Measurements from ENCODE around the gene DLGAP4.

DNA sequence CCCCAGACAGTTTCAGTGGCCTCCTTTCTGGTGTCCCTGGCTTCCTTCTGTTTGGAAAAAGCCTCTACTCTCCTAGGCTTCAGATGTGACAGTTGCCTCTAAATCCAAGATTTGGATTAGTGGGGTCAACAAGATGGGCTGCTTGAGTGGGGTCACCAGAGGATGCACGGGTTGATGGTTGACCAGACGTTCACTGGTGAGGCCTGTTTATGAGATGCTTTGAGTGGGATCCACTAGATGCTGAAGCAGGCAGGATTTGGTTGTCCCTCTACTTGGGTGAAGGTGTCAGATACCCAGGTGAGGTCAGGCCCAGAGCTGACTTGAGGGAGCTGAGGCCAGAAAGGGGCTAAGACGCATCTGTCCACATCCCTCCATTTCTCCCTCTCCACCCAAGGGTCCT is 8.1 kb upstream of the DLGAP4 start:
- TF ChIP-seq, protein P1, sequence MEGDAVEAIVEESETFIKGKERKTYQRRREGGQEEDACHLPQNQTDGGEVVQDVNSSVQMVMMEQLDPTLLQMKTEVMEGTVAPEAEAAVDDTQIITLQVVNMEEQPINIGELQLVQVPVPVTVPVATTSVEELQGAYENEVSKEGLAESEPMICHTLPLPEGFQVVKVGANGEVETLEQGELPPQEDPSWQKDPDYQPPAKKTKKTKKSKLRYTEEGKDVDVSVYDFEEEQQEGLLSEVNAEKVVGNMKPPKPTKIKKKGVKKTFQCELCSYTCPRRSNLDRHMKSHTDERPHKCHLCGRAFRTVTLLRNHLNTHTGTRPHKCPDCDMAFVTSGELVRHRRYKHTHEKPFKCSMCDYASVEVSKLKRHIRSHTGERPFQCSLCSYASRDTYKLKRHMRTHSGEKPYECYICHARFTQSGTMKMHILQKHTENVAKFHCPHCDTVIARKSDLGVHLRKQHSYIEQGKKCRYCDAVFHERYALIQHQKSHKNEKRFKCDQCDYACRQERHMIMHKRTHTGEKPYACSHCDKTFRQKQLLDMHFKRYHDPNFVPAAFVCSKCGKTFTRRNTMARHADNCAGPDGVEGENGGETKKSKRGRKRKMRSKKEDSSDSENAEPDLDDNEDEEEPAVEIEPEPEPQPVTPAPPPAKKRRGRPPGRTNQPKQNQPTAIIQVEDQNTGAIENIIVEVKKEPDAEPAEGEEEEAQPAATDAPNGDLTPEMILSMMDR (IDR thresholded peaks at IDR 0.05; ENCODE audit: control extremely low read depth in 1 of 3, insufficient read depth in 1 of 3, low read depth in 1 of 3, low read length in 3 of 3) = no peak
- TF ChIP-seq POLR2AphosphoS5 (IDR thresholded peaks at IDR 0.05; ENCODE audit: low read depth, low read length) = no peak
- TF ChIP-seq SIX5 (IDR thresholded peaks at IDR 0.05; ENCODE audit: low read depth, low read length) = no peak
- no peak for TF ChIP-seq POLR2A (IDR thresholded peaks at IDR 0.05; ENCODE audit: control extremely low read depth in 1 of 2, low read depth in 2 of 2, low read length in 2 of 2)
- no peak for TF ChIP-seq EZH2 (IDR thresholded peaks at IDR 0.05; ENCODE audit: low read depth, low read length, severe bottlenecking)

Measured in H1 (cell line).